ENCODE results near the gene JUNB.

DNA sequence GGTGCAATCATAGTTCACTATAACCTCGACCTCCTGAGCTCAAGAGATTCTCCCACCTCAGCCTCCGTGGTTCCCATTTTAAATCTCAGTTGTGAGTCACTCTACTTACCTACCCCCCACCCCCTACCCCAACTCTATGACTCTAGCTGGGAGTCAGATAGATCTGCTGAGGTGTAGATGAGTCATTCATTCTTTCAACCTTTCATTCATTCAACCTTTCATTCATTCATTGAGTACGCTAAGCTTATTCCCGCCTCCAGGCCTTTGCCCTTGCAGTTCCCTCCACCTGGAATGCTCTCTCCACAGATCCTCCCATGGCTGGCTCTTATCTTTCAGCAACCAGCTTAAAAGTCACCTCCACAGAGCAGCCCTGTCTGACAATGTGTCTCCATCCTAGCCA lies 45.9 kb downstream of the JUNB start:
- TF ChIP-seq SUZ12 (IDR thresholded peaks at IDR 0.05; ENCODE audit: low read length) = no peak
- TF ChIP-seq, protein P1, sequence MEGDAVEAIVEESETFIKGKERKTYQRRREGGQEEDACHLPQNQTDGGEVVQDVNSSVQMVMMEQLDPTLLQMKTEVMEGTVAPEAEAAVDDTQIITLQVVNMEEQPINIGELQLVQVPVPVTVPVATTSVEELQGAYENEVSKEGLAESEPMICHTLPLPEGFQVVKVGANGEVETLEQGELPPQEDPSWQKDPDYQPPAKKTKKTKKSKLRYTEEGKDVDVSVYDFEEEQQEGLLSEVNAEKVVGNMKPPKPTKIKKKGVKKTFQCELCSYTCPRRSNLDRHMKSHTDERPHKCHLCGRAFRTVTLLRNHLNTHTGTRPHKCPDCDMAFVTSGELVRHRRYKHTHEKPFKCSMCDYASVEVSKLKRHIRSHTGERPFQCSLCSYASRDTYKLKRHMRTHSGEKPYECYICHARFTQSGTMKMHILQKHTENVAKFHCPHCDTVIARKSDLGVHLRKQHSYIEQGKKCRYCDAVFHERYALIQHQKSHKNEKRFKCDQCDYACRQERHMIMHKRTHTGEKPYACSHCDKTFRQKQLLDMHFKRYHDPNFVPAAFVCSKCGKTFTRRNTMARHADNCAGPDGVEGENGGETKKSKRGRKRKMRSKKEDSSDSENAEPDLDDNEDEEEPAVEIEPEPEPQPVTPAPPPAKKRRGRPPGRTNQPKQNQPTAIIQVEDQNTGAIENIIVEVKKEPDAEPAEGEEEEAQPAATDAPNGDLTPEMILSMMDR (IDR thresholded peaks at IDR 0.05; ENCODE audit: control extremely low read depth in 1 of 3, insufficient read depth in 1 of 3, low read depth in 1 of 3, low read length in 3 of 3) = no peak
